Stimulated activated CD4-positive, alpha-beta T cell treated with anti-CD3 and anti-CD28 coated beads, Interleukin-15, amount 100 ng/mL, for 48 hours (primary cell): Measurements from ENCODE around the gene TGIF1.
A peak's percentile ranks its signal among the peaks of the same experiment; 100 is the strongest.
"Not testable (repeated sequence)": the region's sequence is repeated elsewhere in the genome, so short reads cannot be mapped to it uniquely, and the experiment has no call there.

Source experiments
- DNase-seq, 2 donors: peaks; one replicate each; pipeline ENCODE4 v3.0.0-alpha.2; 2020; ENCODE audit warnings: low read depth in 2 of 2

TGIF1 gene

DNA sequence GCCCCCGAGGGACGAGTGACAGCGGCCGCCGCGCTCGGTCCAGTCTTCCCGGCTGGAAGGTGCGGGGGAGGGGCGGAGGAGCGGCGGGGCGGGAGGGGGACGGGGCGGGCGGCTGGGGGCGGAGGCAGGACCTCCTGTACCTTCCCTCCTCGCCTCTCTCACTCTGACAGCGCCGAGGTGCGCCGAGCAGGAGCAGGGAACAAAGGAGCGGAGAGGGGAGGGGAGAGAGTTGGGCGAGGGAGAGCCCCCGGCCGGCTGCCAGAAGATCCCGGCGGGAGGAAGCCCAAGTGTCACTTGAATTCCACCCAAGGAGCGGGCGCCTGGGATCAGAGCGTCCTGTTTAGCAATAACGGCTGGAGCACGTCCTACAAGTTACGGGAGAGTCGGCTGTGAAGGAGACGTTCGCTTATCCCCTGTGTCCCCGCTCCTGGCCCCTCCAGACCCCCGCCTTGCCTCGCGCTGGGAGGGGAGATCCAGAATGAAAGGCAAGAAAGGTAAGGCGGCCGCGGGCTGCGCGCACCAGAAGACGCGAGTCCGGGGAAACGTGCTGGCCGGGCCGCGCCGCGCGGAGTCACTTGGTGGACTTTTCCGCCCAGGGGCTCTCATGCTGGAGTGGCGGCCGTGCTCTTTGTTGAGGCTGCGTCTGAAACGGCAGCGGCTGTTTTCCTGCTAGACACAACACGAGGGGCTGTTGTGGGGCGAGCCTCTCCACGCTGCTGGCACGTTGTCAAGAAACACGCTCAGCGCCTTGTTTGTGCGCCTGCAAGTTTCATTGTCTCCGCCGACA, at the start of gene TGIF1:
Gene TGIF1 (plus strand): TSS at position 161 of the 787 bp plus-strand sequence. CDS start 318 bp downstream, at position 479.
- peak; percentile 38 to 42 for DNase-seq

DNA sequence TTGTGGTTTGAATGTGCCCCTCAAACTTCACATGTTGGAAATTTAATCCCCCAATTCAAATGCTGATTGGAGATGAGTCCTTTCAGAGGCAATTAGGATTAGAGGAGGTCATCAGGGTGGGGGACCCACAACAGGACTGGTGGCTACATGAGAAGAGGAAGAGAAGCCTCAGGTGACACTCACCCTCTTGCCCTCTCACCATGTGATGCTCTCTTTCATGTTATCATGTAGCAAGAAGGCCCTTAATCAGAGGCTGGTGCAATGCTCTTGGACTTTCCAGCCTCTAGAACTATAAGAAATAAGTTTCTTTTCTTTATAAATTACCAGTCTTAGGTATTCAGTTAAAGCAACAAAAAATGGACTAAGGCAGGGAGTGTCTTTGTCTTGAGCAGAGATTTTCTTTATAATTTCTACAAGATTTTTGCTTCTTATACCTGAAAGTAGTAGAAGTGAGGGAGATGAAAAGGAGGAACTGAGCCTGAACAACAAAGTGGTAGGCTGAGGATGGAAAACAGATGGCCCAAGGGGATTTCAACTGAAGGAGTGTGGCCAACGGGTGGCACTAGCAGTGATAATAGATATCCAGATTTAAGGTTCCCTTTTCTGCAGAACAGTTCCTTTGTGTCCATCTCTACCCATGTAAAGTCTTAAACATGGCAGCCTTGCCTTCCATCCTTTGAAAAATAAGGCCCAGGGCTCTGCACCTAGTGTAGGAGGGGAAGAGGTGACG, 49.2 kb upstream of the TGIF1 start:
- no peak for DNase-seq

DNA sequence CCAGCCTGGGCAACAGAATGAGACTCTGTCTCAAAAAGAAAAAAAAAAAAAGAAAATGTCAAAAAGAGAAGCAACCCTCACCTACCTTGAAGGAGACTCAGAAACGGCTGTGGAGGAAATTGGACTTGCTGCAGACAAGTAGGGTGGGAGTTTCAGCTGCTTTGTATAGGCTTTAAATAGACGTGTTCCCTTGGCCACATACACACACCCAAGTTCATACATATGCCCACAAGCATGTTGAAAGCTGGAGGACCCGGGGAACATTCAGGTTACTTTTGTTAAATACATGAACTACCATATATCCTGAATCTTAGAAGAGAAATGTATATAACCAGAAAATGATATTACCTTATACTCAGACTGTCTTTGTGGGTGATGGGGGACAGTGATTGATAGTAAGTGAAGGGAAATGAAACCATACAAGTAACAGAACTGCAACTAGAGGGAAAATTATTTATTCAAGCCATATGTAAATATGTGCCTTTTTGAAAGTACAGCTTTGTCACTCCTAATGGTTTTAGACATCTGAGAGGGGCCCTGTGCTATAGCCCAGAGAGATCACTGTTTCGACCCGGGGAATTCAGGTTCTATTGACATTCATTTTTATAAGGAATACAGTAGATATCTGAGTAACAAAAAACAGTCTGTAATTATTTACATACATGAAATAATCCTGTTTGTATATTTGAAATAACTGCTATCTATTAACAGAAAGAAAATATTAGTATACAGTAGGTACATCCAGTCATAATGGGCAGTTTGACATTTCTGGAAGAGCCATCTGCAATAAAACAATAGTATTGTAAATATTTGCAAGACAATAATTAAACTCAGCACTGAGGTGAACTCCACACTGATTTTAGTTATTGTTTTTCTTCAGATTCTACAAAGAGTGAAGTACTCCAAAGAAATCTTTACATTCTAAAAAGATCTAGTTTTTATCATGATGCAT, 48.0 kb upstream of the TGIF1 start:
- no peak for DNase-seq

DNA sequence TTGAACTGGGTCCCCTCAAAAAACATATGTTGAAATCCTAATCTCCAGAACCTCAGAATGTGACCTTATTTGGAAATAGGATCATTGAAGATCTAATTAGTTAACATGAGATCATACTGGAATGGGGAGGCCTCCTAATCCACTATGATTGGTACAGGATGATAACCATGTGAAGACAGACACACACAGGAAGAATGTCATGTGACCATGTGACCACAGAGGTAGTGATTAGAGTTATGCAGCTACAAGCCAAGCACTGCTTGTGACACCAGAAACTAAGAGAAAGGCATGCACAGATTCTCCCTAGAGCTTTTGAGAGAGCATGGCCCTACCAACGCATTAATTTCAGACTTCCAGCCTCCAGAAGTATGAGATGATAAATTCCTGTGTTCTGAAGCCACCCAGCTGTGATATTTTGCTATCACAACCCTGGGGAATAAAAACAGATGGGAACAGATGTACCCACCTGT, 47.0 kb upstream of the TGIF1 start:
- DNase-seq: no peak

- no peak for DNase-seq
Observed at GRCh38 chr18:3405713-3406112, 44.3 kb upstream of the TGIF1 start.

- no peak for DNase-seq
Observed at GRCh38 chr18:3408107-3408506, 41.9 kb upstream of the TGIF1 start.

- DNase-seq: no peak
Observed at GRCh38 chr18:3409811-3410210, 40.2 kb upstream of the TGIF1 start.

DNA sequence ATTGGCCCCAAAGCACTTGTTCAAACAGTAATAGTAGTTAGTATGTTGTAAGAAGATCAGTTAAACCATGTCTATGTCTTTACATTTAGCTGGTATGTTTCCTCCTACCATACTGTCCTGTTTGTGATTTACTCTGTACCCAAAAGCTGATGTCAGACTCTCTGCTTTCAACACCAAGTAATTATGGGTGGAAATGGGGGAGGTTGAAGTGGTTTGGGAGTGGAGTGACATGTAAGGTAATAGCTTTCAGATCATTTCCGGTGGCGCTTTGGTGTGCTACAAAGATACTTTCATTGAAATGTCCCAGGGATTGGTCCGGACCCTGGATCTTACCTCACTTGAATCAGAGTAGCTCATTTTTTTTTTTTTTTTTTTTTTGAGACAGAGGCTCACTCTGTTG, 39.7 kb upstream of the TGIF1 start:
- DNase-seq: no peak

GRCh38 chr18:3410876-3411275, 39.1 kb upstream of the TGIF1 start:
- not testable (repeated sequence) for DNase-seq

GRCh38 chr18:3411327-3411726, 38.6 kb upstream of the TGIF1 start:
- DNase-seq: no peak

DNA sequence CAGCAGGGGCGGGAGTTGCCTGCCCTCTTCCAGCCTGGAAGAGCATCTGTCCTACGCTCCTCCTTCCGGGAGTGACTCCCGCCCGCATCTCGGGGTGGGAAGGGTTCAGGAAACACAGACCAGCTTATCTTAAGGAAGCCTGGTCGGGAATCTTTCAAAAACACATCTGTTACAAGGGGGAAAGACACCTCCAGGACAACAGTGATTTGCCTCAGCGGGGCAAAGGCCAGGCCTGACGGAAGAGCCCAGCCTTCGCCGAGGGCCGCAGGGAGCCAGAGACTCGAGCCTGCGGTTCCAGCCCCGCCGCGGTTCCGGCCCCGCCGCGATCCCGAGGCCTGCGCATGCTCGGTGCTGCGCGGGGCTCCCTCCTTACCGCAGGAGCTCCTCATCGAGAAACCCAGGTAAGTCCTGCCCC, 38.1 kb upstream of the TGIF1 start:
- peak in 1 of 2 donors; percentile 24 for DNase-seq

- DNase-seq: peak; percentile 44 to 53
Observed at GRCh38 chr18:3412528-3412927, 37.4 kb upstream of the TGIF1 start.

GRCh38 chr18:3415110-3415509, 34.9 kb upstream of the TGIF1 start:
- DNase-seq: no peak

DNA sequence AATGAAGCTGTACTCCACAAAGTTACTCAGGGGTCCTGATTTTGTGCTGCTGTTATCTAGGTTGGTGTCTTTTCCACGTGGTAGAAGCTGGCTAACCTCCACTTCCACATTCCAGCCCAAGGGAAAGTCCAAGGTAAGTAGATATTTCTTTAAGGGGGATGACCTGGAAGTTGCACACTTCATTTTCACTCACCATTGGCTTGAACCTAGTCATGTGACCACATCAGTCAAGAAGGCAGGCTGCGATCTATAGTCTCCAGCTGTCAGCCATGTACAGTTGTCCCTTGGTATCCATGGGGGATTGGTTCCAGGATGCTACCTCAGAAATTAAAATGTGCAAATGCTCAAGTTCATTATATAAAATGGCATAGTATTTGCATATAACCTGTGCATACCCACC, 31.9 kb upstream of the TGIF1 start:
- no peak for DNase-seq

DNA sequence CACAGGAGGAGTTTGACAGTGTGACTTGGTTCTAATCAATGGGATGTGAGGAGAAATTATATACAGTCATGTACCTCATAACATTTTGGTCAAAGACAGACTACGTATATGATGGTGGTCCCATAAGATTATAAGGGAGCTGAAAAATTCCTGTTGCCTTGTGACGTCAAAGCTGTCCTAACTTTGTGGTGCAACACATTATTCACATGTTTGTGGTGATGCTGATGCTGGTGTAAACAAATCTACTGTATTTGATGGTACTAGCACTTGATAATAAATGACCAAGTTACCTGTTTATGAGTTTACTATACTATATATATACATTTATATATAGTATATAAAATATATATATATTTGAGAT, 29.1 kb upstream of the TGIF1 start:
- DNase-seq: no peak

DNA sequence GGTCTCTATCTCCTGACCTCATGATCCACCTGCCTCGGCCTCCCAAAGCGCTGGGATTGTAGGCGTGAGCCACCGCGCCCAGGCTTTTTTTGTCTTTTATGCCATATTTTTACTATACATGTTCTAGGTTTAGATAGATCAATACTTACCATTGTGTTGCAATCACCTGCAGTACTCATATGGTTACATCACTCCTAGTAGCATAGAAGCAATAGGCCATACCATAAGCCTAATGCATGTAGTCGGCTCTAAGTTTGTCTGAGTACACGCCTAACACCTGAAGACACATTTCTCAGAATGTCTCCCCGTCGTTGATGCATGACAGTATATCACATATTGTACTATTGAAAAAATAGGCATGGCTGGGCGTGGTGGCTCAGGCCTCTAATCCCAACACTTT, 27.1 kb upstream of the TGIF1 start:
- no peak for DNase-seq

DNA sequence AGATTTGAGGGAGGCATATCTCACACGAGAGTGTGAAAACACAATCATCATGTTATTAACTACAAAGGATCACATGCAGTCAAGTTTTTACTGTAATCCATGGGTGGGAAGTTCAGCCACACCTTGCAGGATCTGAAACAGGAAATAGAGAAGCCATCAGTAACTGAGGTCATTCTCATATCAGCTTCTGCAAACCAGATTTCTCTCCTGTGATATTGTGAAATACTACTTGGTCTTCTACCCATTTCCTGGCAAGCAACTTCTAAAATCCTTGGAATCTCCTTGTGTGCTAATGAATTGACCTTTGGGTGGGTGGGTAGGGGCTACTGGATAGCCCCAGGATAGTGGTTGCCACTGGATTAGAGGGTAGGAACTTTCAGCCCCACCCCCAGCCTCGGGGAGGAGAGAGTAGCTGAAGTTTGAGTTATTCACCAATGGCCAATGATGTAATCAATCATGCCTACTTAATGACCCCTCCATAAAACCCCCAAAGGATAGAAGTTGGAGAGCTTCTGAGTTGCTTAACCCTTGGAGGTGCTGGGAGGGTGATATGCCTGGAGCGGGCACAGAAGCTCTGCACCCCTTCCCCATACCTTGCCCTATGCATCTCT, 25.6 kb upstream of the TGIF1 start:
- DNase-seq: no peak

DNA sequence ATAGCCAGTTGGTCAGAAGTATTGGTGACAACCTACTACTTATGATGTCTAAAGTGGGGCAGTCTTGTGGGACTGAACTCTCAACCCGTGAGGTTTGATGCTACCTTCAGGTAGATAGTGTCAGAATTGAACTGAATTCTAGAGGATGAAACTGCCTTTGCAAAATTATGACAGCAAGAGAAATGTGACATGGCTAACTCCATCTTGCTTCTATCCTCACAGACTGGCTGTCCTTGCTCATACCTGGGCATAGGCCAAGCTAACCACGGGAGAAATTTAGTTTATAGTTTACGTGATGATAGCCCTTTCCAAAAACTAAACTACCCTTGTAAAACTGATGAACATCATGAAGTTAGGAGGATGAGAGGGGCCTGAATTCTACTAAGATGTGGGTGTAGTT, 24.9 kb upstream of the TGIF1 start:
- DNase-seq: no peak

GRCh38 chr18:3425446-3425845, 24.5 kb upstream of the TGIF1 start:
- DNase-seq: no peak

- DNase-seq: no peak
Observed at GRCh38 chr18:3426074-3426473, 23.9 kb upstream of the TGIF1 start.

DNA sequence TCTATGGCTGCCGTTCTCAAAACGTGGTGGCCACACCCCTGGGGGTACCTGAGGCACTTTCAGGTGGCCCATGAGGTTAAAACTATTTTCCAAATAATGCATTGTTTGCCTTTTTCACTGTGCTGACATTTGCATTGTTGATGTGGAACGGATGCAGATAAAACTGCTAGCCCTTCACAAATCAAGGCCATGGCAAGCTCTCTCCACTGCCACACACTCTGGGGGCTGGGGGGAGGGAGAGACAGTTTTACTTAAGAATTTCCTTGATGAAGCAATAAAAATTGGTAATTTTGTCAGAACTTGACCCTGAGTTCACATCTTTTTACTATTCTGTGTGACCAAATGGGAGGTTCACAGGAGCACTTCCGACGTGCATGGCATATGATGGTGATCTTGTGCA, 22.0 kb upstream of the TGIF1 start:
- no peak for DNase-seq

- DNase-seq: no peak
Observed at GRCh38 chr18:3429121-3429520, 20.9 kb upstream of the TGIF1 start.
